HCT116 (cell line): ENCODE measurements around the gene MRPL24. TPM values are rescaled to one million over a fixed set of nuclear protein-coding genes. Genes with fewer than 3 reads are reported as not detected.

Experiments used
- ATAC-seq: fragments of 200-7000 bp; cut with Tn5 transposase; 2 replicates; pipeline ENCODE4 v1.9.1; 2020; ENCODE audit warnings: mild to moderate bottlenecking, moderate library complexity
- BruUV-seq: library from RNA; stranded (reverse); fragments of 400-500 nt; replicated peaks from 2 replicates; lab custom pipeline; 2021; lab: Mats Ljungman, UMichigan
- CTCF ChIA-PET: fragments of 300-600 bp; sonication (Branson Sonifier 250); formaldehyde crosslinking; loops from one replicate; lab custom pipeline; 2021; ENCODE audit warnings: antibody characterized with exemption; lab: Charles Lee
- POLR2A ChIA-PET: fragments of 300-600, 350-600 bp; sonication (Branson Sonifier 250); formaldehyde crosslinking; loops from one replicate; lab custom pipeline; 2021; ENCODE audit warnings: antibody characterized with exemption; lab: Charles Lee
- RAD21 ChIA-PET, 2 experiments: fragments of 300-600 bp; sonication (Branson Sonifier 250); formaldehyde crosslinking; loops; one replicate each; lab custom pipeline; 2023; ENCODE audit warnings: low total read pairs in 2 of 2; ENCODE audit not compliant: uncharacterized antibody in 2 of 2, unreplicated experiment in 2 of 2, low non-redundant PET in 1 of 2; lab: Charles Lee
- DNase-seq: peaks from one replicate; pipeline ENCODE4 v3.0.0-alpha.2; 2010; ENCODE audit warnings: low read depth, low spot score
- H2AFZ ChIP-seq: fragments of 200-600 bp; shearing (Covaris generic), sonication (generic); 2 replicates; pipeline ENCODE4 v1.6.1; 2017; ENCODE audit warnings: low read depth, mixed run types, mixed read lengths, antibody characterized with exemption, low read length; ENCODE audit not compliant: poor library complexity, severe bottlenecking
- H3K27ac ChIP-seq: 2 replicates; pipeline ENCODE4 v1.5.1; 2012; ENCODE audit warnings: low read depth, low read length
- H3K27me3 ChIP-seq: fragments of 200-600 bp; sonication (generic); 2 replicates; pipeline ENCODE4 v1.6.1; 2016; ENCODE audit warnings: mixed run types, low read length, mixed read lengths; ENCODE audit not compliant: insufficient read depth
- H3K36me3 ChIP-seq, 2 experiments: fragments of 200-500 bp in 1 of 2; fragments of 200-600 bp in 1 of 2; sonication (Bioruptor generic) in 1 of 2; sonication (generic) in 1 of 2; 2 replicates each; pipeline versions ENCODE4 v1.5.1 to v1.6.1; 2014 to 2016; ENCODE audit warnings: low read length in 2 of 2, inconsistent platforms in 1 of 2, mixed read lengths in 1 of 2, mixed run types in 1 of 2; ENCODE audit not compliant: insufficient read depth in 2 of 2, control insufficient read depth in 1 of 2
- H3K4me1 ChIP-seq, 2 experiments: fragments of 200-600 bp in 1 of 2; sonication (generic) in 1 of 2; 2 replicates each; pipeline versions ENCODE4 v1.5.1 to v1.6.1; 2012 to 2017; ENCODE audit warnings: low read length in 2 of 2, inconsistent platforms in 1 of 2, mild to moderate bottlenecking in 1 of 2, mixed read lengths in 1 of 2, mixed run types in 1 of 2, moderate library complexity in 1 of 2; ENCODE audit not compliant: insufficient read depth in 2 of 2, control insufficient read depth in 1 of 2
- H3K4me2 ChIP-seq: fragments of 200-600 bp; sonication (generic); 2 replicates; pipeline ENCODE4 v1.6.1; 2017; ENCODE audit warnings: mixed run types, low read length, mixed read lengths
- H3K4me3 ChIP-seq, 2 experiments: fragments of 200-600 bp in 1 of 2; sonication (generic) in 1 of 2; replicated peaks in 1 of 2; 2 replicates each; pipeline ENCODE4 v1.5.1; 2011 to 2016; ENCODE audit warnings: low read length in 2 of 2, control low read depth in 1 of 2, low read depth in 1 of 2, mild to moderate bottlenecking in 1 of 2, mixed read lengths in 1 of 2, mixed run types in 1 of 2
- H3K79me2 ChIP-seq: fragments of 200-600 bp; sonication (generic); 2 replicates; pipeline ENCODE4 v1.6.1; 2017; ENCODE audit warnings: mild to moderate bottlenecking, mixed run types, low read length, moderate library complexity, mixed read lengths; ENCODE audit not compliant: insufficient read depth
- H3K9ac ChIP-seq: fragments of 200-600 bp; sonication (generic); 2 replicates; pipeline ENCODE4 v1.6.1; 2016; ENCODE audit warnings: low read length, mixed read lengths
- H3K9me2 ChIP-seq: fragments of 200-600 bp; sonication (generic), shearing (Covaris generic); 2 replicates; pipeline ENCODE4 v1.6.1; 2017; ENCODE audit warnings: mixed run types, mild to moderate bottlenecking, moderate library complexity; ENCODE audit not compliant: insufficient read depth
- H3K9me3 ChIP-seq, 2 experiments: fragments of 200-500 bp in 1 of 2; fragments of 200-600 bp in 1 of 2; sonication (Bioruptor generic) in 1 of 2; sonication (generic) in 1 of 2; 2 replicates each; pipeline ENCODE4 v1.6.1; 2014 to 2017; ENCODE audit warnings: low read length in 2 of 2, mixed read lengths in 2 of 2, inconsistent platforms in 1 of 2, low read depth in 1 of 2, mild to moderate bottlenecking in 1 of 2, mixed run types in 1 of 2, moderate library complexity in 1 of 2; ENCODE audit not compliant: control insufficient read depth in 1 of 2, insufficient read depth in 1 of 2
- H4K20me1 ChIP-seq: fragments of 200-600 bp; sonication (generic), shearing (Covaris generic); 2 replicates; pipeline ENCODE4 v1.6.1; 2017; ENCODE audit warnings: mixed run types, mild to moderate bottlenecking, moderate library complexity; ENCODE audit not compliant: insufficient read depth
- ATF3 ChIP-seq: IDR thresholded peaks from 2 replicates; pipeline ENCODE4 v1.6.1; 2012
- CEBPB ChIP-seq: IDR thresholded peaks from 2 replicates; pipeline ENCODE4 v1.6.1; 2012; ENCODE audit warnings: low read depth
- EGR1 ChIP-seq: IDR thresholded peaks from 2 replicates; pipeline ENCODE4 v1.6.1; 2012; ENCODE audit warnings: low read depth
- ELF1 ChIP-seq: IDR thresholded peaks from 2 replicates; pipeline ENCODE4 v1.6.1; 2012; ENCODE audit warnings: low read depth, borderline replicate concordance
- EZH2 ChIP-seq: fragments of 200-600 bp; sonication (generic); IDR thresholded peaks from 2 replicates; pipeline ENCODE4 v1.6.1; 2017; ENCODE audit warnings: antibody characterized with exemption, mixed run types
- EZH2phosphoT487 ChIP-seq: fragments of 200-600 bp; IDR thresholded peaks from 2 replicates; pipeline ENCODE4 v1.6.1; 2018; ENCODE audit warnings: antibody characterized with exemption, borderline replicate concordance
- FOSL1 ChIP-seq: IDR thresholded peaks from 2 replicates; pipeline ENCODE4 v1.6.1; 2012; ENCODE audit warnings: low read depth
- JUND ChIP-seq: IDR thresholded peaks from 2 replicates; pipeline ENCODE4 v1.6.1; 2012
- POLR2A ChIP-seq: IDR thresholded peaks from 2 replicates; pipeline ENCODE4 v1.7.0; 2011; ENCODE audit warnings: borderline replicate concordance; ENCODE audit not compliant: insufficient read depth, insufficient read length; ENCODE audit errors: extremely low read depth
- POLR2AphosphoS5 ChIP-seq: IDR thresholded peaks from 2 replicates; pipeline ENCODE4 v1.6.1; 2011; ENCODE audit warnings: mild to moderate bottlenecking, low read depth, low read length, moderate library complexity
- RAD21 ChIP-seq: IDR thresholded peaks from 2 replicates; pipeline ENCODE4 v1.6.1; 2012; ENCODE audit warnings: low read depth, mild to moderate bottlenecking
- SP1 ChIP-seq: IDR thresholded peaks from 2 replicates; pipeline ENCODE4 v1.6.1; 2012; ENCODE audit warnings: low read depth
- SRF ChIP-seq: IDR thresholded peaks from 2 replicates; pipeline ENCODE4 v1.6.1; 2012; ENCODE audit warnings: low read depth
- TCF7L2 ChIP-seq: IDR thresholded peaks from 2 replicates; pipeline ENCODE4 v1.7.0; 2011; ENCODE audit warnings: borderline replicate concordance, inconsistent platforms; ENCODE audit not compliant: insufficient read depth, insufficient read length; ENCODE audit errors: extremely low read depth
- ZFX ChIP-seq: fragments of 450-650 bp; IDR thresholded peaks from 2 replicates; pipeline ENCODE4 v1.6.1; 2017
- ZNF274 ChIP-seq: fragments of 200-500 bp; sonication (Bioruptor generic); IDR thresholded peaks from 2 replicates; pipeline ENCODE4 v1.6.1; 2014; ENCODE audit warnings: mild to moderate bottlenecking, low read depth, low read length, inconsistent platforms
- intact Hi-C: fragments of 100-400 bp; cut with micrococcal nuclease; formaldehyde crosslinking; loops from 2 replicates; pipeline ENCODE4 v1.10.0; 2022
- total RNA-seq: library from RNA; stranded (reverse); gene quantifications from one replicate; pipeline ENCODE4 v1.2.1, GENCODE V29; 2021; ENCODE audit not compliant: unreplicated experiment
- TF ChIP-seq, protein P1 (sequence below): IDR thresholded peaks from 2 replicates; pipeline ENCODE4 v1.6.1; 2012
- TF ChIP-seq, protein P2 (sequence below): IDR thresholded peaks from 2 replicates; pipeline ENCODE4 v1.6.1; 2012; ENCODE audit warnings: low read depth
- TF ChIP-seq, protein P3 (sequence below): IDR thresholded peaks from 2 replicates; pipeline ENCODE4 v1.6.1; 2011; ENCODE audit warnings: mild to moderate bottlenecking, low read length, moderate library complexity; ENCODE audit not compliant: insufficient replicate concordance; ENCODE audit errors: extremely low read depth
- TF ChIP-seq, protein P4 (sequence below), 3 experiments: fragments of 200-600 bp in 1 of 3; sonication (generic) in 1 of 3; IDR thresholded peaks in 2 of 3; conservative IDR thresholded peaks in 1 of 3; 2 replicates each; pipeline ENCODE4 v1.5.1; 2012 to 2017; ENCODE audit warnings: low read depth in 2 of 3, low read length in 2 of 3, antibody characterized with exemption in 1 of 3, borderline replicate concordance in 1 of 3, control low read depth in 1 of 3, mild to moderate bottlenecking in 1 of 3, mixed read lengths in 1 of 3, mixed run types in 1 of 3, moderate library complexity in 1 of 3; ENCODE audit not compliant: insufficient read depth in 1 of 3

The MRPL24 gene
- total RNA-seq, 1 experiment from 2014 or later: 111 TPM

DNA sequence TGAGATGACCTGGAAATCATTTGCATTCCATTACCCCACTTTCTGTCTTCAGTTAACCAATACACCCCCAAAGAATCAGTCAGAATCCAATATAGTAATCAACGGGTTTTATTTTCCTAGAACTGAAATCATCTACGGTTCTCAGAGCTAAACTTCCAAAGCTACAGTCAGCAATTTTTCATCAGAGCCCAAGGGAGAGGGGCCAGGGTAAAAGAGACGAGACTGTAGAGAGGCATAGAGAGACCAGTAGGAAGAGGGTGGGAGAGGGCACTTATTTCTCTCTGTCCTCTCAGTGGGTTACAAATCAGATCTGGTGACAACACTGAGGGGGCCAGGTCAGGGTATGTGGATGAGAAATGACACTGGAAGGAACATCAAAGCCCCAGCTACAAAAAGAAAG is 1.1 kb upstream of the MRPL24 start:
- Histone ChIP-seq H3K9me3 (no peaks in the 10 kb centered on the region), H3K4me2 (peak overlapping the region; percentile 72), H3K9ac (peak overlapping the region; percentile 40; the same call in 1 of the 2 replicates), H3K9me2 (no peaks in the 10 kb centered on the region), H4K20me1 (no peaks in the 10 kb centered on the region), H2AFZ (no peak overlapping the region), H3K27me3 (no peaks in the 10 kb centered on the region), H3K27ac (peak overlapping the region; percentile 69), H3K79me2 (peaks cover 64% of the 10 kb centered on the region), H3K36me3 (peaks cover 20 to 38% of the 10 kb centered on the region in 2 experiments; a peak in 2 of 4 replicates), H3K4me1 (peaks cover 18 to 39% of the 10 kb centered on the region in 2 experiments), H3K4me3 (peak overlapping the region in 1 of 2 experiments; percentile 80; a peak in 2 of 4 replicates)
- RAD21 ChIA-PET: no interaction called here
- POLR2A ChIA-PET: interaction anchor here (1.4 to 1.6 kb wide), 2 partner anchors 14 to 118 kb away, joined by 5 to 28 read pairs; partner anchors contain the start of genes ISG20L2 and METTL25B
- no TSS peak for BruUV-seq
- CTCF ChIA-PET: interaction anchor here (1.0 to 1.5 kb wide), 2 partner anchors 14 to 16 kb away, joined by 3 to 8 read pairs; partner anchors contain the start of genes ISG20L2 and METTL25B
- TF ChIP-seq TCF7L2: no peak
- TF ChIP-seq, protein P1, sequence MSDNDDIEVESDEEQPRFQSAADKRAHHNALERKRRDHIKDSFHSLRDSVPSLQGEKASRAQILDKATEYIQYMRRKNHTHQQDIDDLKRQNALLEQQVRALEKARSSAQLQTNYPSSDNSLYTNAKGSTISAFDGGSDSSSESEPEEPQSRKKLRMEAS: no peak
- no peak for TF ChIP-seq EGR1
- no peak for TF ChIP-seq SP1
- no peak for TF ChIP-seq POLR2AphosphoS5
- no peak for TF ChIP-seq SRF
- TF ChIP-seq, protein P2, sequence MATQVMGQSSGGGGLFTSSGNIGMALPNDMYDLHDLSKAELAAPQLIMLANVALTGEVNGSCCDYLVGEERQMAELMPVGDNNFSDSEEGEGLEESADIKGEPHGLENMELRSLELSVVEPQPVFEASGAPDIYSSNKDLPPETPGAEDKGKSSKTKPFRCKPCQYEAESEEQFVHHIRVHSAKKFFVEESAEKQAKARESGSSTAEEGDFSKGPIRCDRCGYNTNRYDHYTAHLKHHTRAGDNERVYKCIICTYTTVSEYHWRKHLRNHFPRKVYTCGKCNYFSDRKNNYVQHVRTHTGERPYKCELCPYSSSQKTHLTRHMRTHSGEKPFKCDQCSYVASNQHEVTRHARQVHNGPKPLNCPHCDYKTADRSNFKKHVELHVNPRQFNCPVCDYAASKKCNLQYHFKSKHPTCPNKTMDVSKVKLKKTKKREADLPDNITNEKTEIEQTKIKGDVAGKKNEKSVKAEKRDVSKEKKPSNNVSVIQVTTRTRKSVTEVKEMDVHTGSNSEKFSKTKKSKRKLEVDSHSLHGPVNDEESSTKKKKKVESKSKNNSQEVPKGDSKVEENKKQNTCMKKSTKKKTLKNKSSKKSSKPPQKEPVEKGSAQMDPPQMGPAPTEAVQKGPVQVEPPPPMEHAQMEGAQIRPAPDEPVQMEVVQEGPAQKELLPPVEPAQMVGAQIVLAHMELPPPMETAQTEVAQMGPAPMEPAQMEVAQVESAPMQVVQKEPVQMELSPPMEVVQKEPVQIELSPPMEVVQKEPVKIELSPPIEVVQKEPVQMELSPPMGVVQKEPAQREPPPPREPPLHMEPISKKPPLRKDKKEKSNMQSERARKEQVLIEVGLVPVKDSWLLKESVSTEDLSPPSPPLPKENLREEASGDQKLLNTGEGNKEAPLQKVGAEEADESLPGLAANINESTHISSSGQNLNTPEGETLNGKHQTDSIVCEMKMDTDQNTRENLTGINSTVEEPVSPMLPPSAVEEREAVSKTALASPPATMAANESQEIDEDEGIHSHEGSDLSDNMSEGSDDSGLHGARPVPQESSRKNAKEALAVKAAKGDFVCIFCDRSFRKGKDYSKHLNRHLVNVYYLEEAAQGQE: no peak
- TF ChIP-seq ZFX: no peak
- TF ChIP-seq JUND: no peak
- no peak for TF ChIP-seq FOSL1
- TF ChIP-seq ZNF274: no peak
- TF ChIP-seq CEBPB: no peak
- TF ChIP-seq RAD21: no peak
- TF ChIP-seq, protein P3, sequence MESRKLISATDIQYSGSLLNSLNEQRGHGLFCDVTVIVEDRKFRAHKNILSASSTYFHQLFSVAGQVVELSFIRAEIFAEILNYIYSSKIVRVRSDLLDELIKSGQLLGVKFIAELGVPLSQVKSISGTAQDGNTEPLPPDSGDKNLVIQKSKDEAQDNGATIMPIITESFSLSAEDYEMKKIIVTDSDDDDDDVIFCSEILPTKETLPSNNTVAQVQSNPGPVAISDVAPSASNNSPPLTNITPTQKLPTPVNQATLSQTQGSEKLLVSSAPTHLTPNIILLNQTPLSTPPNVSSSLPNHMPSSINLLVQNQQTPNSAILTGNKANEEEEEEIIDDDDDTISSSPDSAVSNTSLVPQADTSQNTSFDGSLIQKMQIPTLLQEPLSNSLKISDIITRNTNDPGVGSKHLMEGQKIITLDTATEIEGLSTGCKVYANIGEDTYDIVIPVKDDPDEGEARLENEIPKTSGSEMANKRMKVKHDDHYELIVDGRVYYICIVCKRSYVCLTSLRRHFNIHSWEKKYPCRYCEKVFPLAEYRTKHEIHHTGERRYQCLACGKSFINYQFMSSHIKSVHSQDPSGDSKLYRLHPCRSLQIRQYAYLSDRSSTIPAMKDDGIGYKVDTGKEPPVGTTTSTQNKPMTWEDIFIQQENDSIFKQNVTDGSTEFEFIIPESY: no peak
- TF ChIP-seq, protein P4, sequence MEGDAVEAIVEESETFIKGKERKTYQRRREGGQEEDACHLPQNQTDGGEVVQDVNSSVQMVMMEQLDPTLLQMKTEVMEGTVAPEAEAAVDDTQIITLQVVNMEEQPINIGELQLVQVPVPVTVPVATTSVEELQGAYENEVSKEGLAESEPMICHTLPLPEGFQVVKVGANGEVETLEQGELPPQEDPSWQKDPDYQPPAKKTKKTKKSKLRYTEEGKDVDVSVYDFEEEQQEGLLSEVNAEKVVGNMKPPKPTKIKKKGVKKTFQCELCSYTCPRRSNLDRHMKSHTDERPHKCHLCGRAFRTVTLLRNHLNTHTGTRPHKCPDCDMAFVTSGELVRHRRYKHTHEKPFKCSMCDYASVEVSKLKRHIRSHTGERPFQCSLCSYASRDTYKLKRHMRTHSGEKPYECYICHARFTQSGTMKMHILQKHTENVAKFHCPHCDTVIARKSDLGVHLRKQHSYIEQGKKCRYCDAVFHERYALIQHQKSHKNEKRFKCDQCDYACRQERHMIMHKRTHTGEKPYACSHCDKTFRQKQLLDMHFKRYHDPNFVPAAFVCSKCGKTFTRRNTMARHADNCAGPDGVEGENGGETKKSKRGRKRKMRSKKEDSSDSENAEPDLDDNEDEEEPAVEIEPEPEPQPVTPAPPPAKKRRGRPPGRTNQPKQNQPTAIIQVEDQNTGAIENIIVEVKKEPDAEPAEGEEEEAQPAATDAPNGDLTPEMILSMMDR (IDR thresholded peaks at IDR 0.05 in 2 of 3, conservative IDR thresholded peaks at IDR 0.05 in 1 of 3; ENCODE audit: borderline replicate concordance in 1 of 3, insufficient read depth in 1 of 3, low read depth in 2 of 3, low read length in 2 of 3): no peak
- no peak for TF ChIP-seq EZH2
- TF ChIP-seq POLR2A: no peak
- TF ChIP-seq ATF3: no peak
- no peak for TF ChIP-seq EZH2phosphoT487
- no peak for TF ChIP-seq ELF1
- DNase-seq: no peak
- ATAC-seq: no peak
- intact Hi-C loops: loop anchor here (10.0 kb wide), 1 partner anchor 237 kb away; the partner anchor contains the start of gene MEF2D
